Activated T-cell treated with anti-CD3 and anti-CD28 coated beads, Interleukin-2, amount 50 U/mL, for 48 hours (primary cell): ENCODE results near the gene SF3A1.

Experiments
- DNase-seq, 2 experiments: peaks; one replicate each; pipeline ENCODE4 v3.0.0-alpha.2; 2020

SF3A1 gene

DNA sequence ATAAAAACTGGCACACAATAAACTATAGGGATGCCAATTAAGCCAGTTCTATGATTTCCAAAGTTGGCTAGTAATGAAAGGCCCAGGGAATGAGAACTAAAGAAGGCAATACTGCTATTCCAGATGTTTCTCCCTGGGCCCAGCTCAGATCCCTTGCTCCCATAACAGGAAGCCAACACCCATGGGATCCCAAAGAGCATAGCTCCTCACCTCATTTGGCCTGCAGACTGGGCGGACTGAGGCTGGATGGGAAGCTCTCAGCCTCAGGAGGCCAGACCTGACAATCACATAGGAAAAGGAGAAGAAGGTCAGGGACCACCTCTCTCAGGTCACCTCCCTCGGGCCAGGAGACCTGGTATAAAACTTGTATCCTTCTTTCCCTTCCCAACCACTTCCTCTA, 35.2 kb downstream of the SF3A1 start:
- no peak for DNase-seq

DNA sequence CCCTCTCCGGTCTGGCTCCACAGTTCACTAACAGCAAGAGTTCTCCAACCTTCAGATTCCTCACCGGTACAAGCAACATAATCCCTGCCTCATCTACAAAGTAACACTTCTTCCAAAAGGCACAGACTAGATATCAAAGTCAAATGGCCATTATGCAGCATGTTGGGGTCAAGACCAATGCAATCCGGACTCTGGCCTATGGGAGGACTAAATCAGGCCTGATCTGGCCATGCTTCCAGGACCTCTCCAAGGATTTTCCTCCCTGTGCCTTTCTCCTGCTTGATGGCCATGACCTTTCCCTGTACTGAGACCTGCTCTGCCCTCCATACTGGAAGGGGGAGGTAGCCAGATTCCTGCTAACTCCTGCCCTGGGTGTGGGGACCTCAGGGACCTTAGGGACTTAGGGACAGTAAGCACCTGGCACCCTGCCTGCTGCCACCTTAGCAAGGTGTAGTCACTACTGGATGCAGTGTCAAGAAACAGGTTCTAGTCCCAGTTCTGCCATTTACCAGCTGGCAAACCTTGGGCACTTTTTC, 36.6 kb downstream of the SF3A1 start:
- DNase-seq = no peak

DNA sequence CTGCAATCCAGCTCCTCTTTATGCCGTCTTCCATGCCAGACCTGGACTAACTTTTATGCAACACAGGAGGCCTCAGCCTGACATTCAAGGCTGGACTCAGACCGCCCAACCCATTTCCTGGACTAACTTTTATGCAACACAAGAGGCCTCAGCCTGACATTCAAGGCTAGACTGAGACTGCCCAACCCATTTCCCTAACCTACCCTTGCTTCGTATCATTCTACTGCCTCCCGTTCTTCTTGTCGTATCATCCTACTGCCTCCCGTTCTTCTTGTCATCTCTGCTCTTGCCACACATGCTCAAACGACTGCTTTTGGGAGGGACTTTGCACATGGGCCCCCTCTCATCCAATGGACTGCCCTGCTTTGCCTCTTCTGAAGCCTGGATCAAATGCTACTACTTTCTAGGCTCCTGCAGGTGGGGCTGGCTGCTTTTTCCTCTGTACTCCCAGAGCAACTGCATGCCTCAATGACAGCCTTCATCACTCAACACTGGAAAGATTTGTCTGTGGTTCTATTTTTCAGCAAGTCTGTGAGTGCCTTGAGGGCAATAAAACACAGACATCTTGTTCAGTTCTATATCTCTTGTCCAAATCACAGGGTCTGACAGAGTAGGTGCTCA, 37.8 kb downstream of the SF3A1 start:
- DNase-seq = no peak

DNA sequence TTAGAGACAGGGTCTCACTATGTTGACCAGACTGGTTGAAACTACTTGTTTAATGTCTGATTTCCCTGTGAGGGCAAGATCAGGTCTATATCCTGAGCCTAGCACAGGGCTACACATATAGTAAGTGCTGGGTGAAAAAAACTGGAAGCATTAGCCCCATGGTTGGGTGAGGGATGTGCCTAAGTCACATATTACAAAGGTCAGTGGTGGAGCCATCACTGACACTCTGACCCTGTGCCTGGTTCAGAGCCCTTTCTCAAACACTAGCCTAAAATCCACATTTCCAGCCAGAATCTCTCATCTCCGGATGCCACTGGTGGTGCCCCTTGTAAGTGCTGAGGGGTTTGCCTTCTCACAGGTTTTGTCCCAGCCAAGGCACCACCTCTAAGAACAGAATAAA, 38.9 kb downstream of the SF3A1 start:
- no peak for DNase-seq

DNA sequence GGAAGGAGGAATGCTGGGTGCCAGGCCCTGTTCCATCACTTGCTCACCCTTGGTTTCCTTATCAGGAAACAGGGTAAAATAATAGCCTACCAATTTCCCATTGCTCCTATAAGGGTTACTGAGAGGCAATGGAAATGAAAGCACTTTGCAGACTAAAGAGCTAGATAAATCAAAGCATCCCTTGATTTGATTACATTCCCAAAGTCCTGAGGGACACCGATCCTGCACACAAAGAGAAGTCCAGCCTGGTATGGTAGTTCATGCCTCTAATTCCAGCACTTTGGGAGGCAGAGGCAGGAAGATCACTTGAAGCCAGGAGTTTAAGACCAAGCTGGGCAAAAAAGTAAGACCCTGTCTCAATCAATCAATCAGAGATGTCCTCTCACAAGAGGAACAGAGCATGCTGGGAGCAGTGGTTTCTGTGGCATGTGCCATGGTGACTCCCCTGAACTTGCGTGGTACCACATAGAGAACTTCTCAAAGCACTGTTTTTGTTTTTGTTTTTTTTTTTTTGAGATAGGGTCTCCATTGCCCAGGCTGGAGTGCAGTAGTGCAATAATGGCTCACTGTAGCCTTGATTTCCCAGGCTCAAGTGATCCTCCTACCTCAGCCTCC, 40.6 kb downstream of the SF3A1 start:
- no peak for DNase-seq

DNA sequence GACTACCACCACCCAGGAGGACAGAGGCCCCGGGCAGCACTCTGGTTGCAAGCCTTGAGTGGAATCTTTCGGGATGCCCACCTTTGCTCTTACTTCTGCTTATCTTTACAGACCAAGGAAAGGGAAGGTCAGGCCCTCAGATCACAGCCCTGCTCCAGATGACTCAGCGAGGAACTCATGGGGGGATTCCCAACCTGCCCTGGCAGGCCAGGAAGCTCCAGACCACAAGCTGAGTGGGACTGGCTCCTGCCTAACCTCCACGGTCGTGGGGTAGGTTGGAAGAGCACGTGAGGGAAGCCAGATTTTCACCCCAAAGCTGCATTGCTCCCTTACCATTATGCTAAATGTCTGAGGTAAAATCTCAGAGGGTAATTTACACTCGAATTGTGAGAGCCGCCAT, 41.8 kb downstream of the SF3A1 start:
- DNase-seq = peak; percentile 60 to 67

DNA sequence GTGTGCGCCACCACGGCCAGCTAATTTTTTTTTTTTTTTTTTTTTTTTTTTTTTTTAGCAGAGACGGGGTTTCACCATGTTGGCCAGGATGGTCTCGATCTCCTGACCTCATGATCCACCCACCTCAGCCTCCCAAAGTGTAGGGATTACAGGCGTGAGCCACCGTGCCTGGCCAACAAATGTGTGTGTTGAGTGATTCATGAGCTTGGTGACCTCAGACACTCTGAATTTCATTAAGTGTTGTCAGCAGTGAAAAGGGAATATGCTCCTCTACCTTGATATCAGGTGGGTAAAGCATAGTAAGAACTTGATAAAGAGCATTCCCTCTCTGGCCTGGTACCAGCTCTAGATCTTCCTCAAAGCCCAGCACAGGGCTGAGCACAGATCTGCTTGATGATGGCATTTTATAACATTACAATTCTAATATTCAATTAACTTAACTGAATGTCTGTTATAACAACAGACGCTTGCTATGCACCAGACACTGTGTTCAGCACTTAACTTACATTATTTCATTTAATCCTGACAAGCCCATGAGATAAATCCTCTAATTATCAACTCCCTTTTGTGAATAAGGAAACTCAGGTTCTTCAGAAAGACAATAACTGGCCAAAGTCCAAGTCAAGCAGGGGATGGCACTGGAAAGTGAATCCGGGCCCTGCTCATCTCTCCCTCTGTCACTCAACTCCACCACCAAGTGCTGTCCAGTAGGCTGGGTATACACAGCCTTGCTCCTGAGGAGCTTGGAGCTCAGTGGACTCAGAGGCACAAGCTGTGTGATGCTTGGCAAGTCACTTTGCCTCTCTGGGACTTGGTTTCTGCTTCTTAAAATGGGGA, 42.9 kb downstream of the SF3A1 start:
- DNase-seq = no peak

DNA sequence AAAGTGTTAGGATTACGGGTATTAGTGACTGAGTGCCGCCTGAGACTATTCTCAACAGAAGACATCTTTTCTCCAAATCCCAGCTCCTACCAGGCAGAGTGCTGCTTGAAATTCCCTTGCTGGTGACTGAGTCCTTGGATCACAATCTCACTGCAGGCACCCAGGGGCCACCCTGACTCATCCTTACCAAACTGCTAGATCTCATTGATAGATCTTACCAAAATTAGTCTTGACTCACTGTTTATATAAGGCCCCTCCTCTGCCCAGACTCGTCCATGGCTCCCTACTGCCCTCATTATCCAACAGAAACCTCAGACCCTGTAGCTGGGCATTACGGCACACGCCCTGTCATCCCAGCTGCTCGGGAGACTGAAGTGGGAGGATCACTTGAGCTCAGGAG, 44.6 kb downstream of the SF3A1 start:
- DNase-seq = no peak

DNA sequence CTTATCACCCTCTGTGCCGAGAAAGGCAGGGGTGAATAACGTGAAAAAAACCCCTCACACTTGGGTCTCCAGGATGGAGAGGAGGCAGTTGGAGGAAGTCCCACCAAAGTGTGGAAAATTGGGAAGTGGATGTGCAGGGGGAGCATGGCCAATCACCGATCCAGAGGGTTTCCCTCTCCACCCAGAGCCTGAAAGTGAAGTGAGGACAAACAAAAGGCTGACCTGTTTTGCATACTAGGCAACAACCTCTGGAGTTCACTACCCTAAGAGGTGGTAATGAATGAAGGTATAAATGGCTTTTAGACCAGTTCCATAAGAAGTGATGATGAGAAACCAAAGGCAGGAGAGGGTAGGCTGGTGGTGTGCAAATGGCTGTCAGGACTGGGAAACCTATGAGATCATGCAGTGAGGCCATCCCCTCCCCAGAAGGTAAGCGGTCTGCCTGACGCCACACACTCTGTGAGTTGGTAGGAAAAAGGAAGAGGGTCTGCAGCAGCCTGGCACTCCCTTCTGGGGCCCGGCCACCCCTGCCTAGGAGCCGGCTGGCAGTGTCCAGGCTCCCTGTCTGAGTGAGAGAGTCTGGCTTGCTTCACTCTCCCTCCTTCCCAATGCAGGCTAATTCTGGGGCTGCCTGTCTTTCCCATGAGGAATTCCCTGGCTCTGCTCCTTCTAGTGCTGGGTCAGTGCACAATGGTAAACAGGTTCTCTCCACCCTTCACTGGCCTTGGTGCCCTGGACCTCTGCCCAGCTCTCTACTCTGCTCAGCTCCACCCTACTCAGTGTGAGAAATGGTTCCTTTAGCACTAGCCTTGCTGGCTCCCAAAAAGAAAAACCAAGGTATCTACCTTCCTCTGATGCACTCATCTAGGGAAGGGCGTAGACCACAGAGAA, 45.6 kb downstream of the SF3A1 start:
- DNase-seq = no peak

DNA sequence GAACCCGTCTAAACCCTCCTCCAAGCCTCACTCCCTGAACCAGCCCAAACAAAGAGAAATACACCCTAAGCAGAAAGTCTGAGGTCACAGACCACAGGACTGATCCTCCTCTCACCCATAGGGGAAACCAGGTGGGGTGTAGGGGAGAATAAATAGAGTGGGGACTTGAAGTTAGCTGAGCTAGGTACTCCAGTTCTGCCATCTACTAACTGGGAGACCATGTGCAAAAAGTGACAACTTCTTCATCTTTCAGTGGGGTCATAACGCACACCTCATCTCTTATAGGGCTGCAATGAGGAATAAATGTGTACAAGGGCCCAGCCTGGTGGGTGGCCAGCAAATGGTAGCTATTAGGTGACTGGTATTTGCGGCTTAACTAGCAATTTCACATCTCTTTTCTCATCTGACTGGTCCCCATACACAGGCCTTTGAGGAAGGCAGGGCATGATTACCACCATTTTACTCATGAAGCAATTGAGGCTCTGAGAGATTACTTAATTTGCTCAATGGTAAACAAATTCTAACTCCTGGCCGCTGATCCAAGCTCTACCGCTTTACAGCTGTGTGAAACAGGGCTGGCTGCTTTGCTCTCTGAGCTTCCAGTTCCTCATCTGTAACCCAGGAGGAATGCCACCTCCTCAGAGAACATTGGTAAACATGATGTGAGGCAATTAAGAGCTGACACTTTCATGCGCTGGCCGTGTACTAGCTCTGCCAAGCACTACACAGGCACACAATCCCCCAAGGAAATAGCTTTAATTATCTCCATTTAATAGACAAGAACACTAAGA, 46.5 kb downstream of the SF3A1 start:
- DNase-seq = no peak

DNA sequence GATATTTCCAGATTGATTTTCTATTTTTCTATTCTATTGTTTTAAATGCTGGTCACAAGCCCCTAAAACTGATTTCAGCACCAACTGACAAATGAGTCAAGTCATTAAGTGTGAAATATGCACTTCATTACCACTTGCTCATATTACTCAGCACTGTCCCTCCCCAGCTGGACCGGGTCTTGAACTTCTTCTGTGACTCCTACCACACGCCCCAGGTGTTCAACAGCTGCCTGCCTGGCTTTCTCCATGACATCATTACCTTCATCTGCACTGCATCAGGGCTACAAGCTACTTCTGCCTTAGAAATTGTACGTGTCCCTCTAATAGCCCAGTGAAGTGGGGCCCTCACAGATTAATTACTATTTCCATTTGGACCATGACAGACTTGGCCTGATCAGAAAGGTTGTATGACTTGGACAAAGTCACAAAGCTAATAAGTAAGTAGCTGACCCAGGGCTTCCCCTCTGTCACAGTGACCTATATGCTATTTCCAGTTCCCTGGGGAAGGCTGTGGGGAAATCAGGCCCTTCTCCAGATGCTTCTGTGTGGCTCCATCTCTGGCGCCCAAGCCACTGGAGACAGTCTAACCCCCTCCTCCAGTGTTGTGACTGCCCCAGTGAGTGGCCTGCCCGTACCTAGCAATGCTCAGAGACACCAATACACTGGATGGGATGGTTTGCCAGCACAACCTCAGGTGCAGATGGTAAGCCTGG, 48.0 kb downstream of the SF3A1 start:
- no peak for DNase-seq

DNA sequence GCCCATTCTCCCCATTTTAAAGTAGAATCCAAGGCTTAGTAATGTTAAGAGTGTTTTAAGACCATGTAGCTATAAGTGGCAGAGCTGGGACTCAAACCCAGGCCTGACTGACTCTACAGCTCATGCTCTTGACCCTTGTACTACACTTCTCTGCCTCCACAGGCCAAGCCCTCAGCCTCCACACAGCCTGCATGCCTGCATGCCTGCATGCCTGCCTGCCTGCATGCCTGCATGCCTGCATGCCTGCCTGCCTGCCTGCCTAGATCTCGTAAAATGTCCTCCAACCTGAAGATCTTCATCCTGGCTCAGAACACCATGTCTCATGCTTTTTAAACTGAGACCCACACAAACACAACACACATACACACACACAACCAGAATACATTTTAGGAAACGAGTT, 48.6 kb downstream of the SF3A1 start:
- DNase-seq = no peak

DNA sequence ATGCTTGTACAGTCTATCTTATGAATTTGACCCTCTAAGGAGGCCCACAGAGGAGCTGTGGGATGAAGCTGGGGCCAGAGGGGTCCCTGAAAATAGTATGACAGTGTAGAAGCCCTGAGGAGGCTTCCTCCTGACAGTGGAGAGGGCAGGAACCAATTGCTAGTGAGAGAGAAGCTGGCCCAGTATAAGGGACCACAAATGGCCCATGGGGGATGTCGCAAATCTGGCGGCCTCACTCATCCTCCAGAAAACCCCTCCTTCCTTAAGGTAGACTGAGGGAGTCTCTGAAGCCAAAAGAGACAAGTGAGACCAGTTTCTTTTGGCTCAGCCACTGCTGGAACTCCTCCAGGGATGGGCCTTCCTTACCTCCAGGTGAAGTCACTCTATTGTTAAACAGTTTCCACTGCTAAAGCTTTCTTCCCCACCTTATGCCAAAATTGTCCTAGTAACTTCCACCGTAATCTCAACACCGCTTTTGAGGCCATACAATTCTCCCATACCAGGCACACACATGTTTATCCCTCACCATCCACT, 49.6 kb downstream of the SF3A1 start:
- no peak for DNase-seq

DNA sequence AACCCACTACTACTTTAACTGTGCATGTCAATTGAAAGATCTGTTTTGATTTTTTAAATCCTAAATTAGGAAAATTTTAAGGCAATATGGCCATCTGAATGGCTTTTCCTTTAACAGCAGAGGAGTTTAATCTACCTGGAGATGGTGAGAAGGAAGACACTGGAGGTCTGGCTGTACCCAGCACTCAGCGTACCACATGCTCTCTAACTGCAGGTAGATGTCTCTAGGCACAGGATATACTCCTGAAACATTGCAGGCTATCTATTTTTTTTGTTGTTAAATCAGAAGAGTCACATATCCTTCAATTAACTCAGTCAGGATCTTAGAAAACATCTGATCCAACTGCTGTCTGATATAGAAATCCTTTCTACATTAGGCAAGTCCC, 50.1 kb downstream of the SF3A1 start:
- no peak for DNase-seq

DNA sequence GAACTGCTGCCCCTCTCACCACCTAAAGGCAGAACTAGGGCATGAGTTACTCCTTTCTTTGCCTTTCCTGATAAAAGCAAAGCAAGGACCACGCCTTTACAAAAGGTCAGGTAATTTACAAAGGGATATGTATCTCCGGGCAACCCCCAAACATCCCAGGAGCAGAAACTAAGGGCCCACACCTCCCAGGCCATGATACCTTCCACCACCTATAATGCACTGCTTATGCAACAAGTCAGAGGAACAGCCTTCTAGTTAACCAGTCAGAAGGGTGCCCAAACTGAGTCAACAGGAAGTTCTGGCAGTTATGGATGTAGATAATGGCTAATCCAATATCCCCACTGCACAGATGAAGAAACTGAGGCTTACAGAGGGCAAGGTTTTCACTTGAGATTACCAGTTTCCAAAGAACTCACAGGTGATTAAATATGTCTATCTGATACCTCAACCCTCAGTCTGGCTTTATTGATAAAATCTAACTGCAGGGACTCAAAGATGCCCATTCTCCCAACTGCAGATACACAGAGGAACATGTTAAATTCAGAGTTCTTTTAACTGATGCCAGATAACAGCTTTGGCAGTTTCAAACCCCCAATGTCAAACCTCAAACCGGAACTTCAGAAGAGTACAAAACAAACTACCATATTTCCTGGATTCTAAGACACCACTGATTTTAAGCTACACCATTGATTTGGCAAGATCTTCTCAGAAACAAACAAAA, 50.6 kb downstream of the SF3A1 start:
- DNase-seq = no peak

DNA sequence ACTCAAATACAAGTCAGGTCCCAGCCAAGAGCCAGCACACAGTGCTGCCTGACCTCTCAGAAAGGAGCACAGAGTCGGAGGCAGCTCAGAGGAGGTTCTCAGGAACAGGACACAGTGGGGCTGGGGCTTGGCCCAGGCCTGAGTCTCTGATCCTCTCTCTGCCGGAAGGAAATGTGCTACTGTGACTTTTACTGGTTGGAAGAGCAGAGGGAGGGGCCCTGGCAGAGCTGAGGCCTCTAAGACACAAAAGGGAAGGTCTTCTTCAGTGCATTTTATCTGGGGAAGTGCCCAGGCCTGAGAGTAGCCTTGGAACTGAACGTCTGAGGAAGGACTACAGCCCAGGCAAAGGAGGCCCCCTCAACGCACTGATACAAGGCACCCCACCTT, 51.2 kb downstream of the SF3A1 start:
- peak; percentile 56 to 63 for DNase-seq

DNA sequence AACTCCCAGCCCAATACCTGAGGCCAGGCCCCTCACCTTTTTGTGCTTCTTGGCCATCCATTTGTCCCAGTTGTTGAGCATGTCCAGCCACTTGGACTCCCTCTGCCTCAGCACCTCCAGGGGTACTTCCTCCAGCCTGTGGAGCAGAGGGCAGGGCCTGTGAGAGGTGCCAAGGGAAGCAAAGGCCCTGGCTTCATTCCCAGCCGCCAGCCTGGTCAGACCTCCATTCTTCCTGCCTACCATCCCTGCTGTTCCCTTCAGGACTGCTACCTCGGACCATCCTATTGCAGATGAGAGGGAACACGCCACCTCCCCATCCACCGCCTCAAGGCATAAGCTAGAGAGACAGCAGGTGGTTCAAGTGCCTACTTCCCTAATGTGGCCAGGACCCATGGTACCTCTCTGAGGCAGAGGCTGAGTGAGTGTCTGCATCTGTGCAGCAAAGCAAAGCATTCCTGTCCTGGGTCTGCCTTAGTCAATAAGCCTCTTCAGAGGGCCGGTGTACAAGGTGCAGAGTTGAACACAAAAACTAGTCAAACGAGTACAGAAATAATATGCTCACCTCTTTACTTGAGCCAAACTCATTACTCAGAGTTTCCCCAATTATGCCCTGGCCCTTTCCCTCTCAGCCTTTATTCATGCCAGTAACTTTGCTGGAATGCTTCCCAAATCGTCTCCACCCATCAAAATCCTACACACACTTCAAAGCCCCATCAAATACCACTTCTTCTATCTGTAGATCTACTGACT, 52.0 kb downstream of the SF3A1 start:
- no peak for DNase-seq

DNA sequence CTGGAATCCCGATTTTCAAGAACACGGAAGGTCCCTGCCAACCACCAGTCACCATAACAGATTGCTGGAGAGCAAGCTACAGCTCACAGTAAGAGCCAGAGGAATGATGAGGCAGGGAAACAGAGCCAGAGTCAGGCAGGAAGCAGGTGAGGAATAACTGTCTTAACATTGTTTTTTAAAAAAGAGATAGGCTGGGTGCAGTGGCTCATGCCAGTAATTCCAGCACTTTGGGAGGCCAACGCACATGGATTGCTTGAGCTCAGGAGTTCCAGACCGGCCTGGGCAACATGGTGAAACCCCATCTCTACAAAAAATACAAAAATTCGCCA, 53.9 kb downstream of the SF3A1 start:
- DNase-seq = no peak

DNA sequence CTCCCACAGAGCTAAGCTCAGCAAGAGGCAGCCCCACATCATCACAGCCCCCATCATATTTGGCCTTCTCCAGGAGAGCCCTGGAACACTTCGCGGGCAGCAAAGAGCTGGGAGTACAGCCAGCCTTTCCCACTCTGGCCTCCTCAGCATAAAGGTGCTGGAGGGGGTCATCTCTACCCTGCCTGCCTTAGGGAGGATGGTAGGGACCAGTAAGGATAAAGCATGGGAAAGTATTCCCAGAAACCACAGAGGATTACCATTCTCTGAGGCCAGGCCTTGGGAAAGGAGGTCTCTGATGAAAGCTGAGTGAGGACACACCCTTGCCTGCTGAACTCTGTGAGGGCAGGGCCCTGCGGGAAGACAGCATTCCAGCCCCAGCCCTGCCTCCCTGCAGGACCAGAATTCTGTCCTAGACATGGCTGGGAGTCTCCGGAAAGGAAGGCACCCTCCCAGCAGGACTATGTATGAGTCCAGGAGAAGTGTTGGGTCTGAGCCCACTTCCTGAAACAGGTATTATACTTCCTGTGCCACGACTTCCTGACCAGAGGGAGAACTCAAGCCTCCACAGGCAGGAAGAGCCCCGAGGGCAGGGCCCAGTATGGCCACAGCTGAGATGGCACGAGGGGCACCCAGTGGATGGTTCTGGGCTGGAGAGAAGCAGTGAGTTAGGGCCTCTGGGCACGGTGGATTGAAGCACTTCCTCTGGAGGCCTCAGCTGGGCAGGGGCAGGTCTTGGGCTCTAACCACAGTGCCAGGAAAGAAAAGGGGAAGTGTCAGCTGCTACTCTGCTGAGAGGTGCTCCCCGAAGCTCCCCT, 54.5 kb downstream of the SF3A1 start:
- no peak for DNase-seq
